ENCODE measurements around the gene TTC7B.

The TTC7B gene

DNA sequence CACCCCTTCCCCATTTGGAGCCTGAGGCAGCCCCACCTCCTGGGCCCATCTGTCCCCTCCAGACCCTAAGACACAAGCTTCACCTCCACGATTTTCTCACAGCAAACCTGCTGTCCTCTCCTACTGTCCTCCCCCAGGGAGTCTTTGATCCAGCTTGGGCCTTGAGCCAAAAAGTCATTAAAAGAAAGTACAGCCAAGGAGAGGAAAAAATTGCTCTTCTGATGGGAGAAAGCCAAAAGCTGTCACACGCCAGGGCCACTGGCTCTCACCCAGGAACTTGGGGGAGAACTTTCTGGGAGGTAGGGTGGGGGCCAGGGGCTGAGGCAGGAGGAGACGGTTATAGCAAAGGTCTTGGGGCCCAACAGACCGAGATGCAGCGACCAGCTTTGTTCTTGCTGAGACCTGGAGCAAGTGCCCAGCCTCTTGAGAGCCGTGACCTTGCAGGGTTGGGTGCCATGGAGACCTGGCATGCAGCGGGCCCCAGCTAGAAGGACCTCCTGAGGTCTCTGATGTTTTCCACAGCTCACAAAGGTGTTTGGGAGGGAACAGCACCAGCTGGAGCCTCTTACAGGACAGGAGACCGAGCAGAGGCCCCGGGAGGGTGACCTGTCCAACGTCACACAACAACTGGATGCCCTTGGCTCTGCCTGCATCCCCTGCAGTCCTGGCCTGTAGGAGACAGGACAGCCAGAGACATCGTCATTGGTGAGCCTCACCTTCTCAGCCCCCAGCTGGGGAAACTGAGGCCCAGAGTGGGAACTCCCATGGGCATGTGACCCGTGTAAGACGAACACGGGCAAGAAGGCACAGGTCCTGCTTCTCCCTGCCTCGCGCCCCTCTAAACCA is 294.9 kb downstream of the TTC7B start:
- DNase-seq = peak; percentile 95

DNA sequence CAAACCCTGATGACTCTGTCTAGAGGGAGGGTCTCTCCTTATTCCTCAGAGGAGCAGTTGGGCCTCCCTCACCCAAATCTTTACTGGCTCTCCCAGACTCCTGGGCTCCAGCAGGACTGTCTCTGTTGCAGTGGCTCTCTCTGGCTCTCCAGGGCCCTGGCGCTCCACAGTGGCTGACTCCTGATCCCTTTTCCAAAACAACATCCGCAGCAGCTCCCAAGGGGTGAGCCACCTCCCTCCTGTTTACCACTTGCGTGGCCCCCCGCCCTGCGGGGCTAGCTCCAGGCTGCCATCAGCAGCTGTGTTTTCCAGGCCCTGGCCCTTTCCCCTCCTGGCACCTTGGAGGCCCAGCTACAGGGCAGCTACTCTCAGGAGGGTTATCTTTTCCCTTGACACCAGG is 295.9 kb downstream of the TTC7B start:
- DNase-seq = peak; percentile 92

DNA sequence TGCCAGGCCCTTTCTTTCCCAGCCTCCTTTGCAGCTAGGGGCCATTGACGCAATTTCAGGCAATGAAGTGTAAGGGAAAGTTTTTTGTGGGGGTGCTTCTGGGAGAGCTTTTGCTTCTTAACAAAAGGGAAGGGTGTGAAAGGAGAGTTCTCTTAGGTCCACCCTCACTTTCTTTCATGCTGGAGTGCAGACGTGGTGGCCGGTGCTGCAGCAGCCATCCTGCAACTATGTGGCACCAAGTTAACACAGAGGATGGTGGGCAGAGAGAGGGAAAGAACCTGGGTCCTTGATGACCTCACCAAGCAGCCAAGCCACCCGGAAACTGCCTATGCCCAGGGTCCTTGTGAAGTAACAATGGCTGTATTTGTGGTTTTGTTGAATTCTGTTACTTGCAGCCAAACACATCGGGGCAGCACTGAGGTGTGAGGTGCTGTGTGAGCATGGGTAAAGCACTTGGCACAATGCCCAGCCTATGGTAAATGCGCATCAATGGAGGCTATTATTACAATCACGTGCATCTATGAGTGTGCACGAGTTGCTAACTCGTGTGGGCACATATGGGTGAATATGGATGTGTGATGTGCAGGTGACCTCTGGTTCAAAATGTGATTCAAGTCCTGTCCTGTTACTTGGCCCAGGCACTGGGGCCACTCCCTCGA is 296.8 kb downstream of the TTC7B start:
- DNase-seq = peak; percentile 33

DNA sequence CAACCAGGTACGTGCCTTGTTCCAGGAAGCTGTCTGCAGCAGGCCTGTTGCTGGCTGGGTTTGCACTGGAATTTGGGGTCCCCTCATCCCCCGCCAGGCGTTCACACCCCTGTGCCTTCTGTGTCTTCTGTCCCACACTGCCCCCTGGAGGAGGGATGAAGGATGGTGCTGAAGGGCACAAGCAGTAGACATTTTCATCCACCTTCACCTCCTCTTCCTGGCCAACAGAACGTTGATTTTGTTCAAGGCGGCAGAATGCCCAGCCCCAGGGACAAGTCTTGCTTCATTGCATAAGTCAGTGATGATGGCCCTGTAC is 297.3 kb downstream of the TTC7B start:
- no peak for DNase-seq

DNA sequence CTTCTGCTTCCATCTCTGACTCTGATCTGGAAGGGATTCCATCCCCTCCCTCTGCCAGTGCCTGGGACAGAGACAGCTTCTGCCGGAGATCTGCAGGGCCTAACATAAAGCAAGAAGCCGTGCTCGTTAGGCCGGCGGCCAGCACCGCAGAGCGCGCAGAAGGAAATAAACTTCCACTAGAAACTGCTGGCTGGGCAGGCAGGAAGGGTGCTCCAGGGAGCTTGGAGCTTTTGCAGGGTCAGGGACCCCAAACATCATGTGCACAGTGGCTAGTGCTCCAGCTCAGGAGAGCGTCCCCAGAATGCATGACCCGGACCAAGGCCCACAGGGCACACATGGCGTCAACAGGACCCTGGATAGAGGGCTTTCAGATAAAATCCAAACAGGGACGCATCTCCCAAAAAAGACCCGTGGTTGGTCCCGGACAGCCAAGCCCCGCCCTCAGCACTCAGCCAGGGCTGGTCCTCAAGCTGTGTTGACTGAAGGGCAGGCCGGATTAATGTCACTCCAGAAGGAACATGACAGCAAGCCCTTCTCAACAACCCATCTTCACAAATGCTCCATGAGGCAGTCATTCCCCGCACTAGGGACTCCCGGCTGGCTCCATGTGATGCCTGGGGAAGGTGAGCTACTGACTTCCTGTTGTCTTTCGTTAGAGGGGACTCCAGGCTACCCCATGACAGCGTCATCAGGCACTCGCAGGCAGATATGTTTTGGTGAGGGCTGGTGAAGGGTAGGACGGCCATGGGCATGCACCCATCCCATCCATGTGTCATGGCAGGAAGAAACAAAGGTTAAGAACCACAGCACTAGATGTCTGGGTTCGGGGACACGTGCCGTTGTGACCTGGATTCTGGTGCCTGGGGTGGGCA is 297.9 kb downstream of the TTC7B start:
- DNase-seq = no peak

DNA sequence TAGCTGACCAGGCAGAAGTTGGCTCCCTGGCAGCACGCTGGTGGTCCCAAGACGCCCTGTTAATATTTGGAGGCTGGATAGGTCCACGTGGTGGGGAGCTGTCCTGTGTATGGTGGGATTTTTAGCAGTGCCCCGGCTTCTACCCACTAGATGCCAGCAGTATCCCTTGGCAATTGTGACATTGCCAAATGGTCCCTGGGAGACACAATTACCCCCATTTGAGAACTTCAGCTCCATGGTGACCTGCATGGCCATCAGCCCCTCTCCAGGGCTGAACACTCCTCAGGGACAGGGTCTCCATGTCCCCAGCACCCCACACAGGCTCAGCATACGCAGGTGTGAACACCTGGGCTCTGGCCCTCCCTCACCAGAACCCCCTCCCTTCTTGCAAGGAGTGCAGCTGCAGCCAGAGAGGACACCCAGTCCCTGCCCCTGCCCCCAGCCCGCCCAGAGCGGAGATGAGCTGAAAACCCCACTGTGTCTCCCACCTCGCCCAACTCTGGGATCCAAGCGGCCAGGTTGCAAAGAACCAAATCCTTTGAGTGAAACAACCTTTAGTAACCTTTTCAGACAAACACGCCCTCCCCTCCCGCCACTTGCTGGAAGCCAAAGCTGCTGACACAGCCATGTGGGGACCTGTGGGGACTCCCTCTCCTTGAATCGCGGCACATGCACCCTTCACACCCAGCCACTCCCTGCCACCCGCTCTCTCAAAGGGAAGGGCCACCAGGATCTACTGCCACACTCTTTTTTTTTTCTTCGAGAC is 299.0 kb downstream of the TTC7B start:
- no peak for DNase-seq

DNA sequence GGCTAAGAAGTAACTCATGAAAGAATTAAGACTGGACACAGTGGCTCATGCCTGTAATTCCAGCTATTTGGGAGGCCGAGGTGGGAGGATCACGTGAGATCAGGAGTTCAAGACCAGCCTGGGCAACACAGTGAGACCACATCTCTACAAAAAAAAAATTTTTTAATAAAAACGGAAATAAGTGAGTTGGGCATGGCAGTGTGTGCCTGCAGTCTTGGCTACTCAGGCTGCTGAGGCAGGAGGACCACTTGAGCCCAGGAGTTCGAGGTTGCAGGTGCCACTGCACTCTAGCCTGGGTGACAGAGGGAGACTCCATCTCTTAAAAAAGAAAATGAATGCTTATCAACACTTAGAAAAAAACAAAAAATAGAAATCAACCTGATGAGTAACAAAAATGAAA is 301.7 kb downstream of the TTC7B start:
- no peak for DNase-seq

DNA sequence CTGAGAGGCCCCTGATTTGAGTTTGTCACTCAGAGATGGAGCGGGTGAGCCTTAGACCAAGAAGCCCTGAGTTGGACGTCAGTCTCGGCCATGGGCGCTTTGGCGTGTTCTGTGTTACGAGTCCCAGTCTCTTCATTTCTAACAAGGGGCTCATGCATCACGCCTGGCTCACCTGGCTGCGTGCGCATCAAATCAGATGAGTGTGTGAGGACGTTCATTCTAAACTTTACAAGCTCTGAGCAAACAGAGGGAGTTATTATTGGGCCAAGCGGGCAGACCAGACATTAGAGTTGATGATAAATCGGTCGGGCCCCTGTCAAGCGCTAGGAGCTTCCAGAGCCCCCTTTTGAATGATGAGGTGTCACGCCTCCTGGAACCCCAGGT is 302.2 kb downstream of the TTC7B start:
- no peak for DNase-seq

DNA sequence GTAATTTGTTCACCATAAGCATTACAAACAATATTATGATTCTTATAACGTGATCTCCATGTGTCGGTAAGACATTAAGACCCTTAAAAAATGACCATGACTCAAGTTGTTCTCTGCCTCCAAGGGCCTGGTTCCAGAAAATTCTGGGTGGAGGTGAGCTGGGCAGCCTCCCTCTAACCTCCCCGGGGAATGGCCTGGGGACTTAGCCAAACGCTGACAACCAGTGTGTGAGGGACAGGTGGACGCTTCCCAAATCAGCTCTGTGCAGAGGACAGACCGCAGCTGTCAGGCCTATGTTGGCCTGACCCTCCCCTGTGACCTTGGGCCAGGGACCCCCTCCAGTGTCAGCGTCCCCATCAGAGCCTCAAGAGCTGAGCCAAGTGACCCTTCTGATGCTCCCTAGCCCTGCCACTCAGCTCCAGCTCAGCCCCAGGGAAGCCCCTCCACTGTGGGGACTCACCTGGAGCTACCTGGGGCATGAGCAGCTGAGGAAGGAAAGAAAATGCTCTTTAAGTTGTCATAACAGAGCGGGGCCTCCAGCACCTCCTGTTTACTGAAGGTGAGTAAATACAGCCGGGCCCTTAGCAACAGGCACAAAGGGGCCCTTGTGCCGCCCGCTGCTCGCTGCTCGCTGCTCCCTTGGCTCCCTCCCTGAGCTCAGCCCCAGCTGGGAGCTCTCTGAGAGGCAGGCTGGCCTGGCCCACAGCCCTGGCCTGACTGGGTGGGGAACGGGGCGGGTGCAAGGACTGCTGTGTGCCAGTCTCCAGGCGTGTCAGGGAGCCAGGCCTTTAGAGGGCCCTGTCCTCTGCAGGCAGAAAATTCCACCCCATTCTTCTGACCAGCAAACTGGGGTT is 302.8 kb downstream of the TTC7B start:
- peak; percentile 94 for DNase-seq

DNA sequence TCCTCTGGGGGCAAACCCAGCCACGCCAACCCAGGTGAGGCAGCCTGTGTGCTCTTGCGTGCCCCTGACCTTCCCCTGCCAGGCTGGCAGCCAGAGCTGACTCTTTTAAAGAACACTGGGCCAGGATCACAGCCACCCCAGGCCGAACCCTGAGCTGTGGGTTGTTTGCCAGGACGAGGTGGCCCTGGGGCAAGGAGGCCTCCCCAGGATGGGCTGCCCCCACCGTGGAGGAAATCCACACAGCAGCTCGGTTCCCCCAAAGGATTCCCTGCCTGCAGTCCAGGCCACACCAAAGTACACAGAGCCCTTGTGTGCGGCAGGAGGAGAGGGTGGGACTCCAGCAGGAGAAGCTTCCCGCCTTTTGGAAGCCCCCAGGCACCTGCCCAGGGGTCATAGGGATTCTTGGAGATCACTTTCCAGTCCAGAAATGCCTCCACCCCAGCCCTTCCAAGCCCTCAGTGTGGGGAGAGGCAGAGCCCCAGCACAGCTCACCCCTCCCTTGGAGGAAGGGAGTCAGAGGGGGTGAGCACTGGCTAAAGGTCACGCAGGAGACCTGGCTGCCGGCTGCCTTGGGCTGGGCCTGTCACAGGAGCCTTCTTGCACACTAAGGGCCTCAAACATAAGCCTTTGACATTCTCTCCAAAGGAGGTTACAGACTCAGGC is 303.8 kb downstream of the TTC7B start:
- DNase-seq = peak; percentile 57

DNA sequence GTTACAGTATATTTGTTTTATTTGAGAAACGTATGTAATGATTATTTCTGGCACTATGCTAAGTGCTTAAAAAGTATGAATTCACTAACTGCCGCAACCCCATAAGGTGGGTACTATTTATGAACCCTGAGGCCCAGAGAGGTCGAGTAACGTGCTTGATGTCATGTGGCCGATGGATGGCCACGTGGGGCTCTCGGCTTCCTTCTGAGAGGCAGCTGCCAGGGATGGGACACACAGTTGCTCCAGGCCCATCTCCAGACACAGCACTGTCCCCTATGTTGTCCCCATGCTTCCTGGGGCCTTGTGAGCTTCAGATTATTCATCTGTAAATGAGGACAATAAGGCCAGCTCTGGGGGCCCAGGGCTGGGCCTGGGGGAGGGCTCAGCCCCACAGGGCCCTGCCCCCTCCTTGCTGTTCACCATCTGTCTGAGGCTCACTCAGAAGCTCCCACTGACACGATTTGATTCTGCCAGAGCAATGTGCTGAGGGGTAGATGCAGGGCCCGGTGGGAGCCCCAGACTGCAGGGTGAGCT is 304.4 kb downstream of the TTC7B start:
- DNase-seq = peak; percentile 89

DNA sequence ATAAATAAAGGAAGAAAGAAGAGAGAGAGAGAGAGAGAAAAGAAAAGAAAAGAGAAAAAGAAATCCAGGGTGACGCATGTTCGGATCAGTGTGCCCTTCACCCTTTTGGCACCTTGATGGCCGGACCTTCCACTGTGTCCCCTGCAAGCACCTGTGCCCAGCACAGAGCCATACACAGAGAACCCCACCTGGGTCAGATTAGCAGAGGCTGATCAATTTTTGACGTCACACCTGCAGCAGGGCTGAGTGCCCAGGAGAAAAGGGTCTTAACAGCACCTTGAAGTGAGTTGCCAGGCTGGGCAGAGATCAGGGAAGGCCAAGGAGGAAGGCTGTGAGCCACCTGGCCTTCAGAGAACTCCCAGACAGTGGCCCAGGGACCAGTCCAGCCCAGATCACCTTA is 305.0 kb downstream of the TTC7B start:
- peak; percentile 39 for DNase-seq

DNA sequence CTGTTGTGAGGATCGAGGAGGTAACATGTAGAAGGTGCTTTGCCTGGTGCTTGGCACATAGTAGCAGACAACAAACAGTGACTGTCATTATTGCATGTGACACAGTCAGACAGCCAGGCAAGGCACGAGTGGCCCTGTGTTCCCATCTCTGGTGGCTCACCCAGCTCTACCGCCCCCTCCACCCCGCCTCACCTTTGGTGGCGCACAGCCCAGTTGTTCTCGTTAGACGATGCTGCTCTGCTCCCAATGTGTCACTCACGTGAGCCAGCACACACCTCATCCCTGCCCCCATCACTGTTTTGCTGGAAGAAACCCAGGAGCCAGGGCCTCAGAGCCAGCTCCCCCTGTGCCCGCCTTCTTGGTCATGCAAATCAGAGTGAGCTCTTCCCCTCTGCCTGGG is 306.1 kb downstream of the TTC7B start:
- peak; percentile 97 for DNase-seq

DNA sequence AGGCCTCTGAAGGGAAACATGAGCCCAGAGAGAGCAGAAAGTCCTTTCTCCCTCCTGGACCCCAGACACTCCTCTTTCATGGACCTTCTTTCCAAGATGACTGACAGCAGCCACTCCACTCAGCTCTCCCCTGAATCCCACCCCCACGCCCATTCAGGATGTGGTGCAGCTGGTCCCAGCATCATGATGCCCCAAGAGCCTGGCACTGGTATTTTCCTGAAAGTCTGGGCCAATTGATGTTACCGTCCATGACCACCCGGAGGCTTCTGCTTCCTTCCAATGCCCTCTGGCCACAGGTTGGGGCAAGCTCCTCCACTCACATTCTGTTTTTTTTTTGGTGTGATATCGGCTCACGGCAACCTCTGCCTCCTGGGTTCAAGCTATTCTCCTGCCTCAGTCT is 306.8 kb downstream of the TTC7B start:
- DNase-seq = no peak

DNA sequence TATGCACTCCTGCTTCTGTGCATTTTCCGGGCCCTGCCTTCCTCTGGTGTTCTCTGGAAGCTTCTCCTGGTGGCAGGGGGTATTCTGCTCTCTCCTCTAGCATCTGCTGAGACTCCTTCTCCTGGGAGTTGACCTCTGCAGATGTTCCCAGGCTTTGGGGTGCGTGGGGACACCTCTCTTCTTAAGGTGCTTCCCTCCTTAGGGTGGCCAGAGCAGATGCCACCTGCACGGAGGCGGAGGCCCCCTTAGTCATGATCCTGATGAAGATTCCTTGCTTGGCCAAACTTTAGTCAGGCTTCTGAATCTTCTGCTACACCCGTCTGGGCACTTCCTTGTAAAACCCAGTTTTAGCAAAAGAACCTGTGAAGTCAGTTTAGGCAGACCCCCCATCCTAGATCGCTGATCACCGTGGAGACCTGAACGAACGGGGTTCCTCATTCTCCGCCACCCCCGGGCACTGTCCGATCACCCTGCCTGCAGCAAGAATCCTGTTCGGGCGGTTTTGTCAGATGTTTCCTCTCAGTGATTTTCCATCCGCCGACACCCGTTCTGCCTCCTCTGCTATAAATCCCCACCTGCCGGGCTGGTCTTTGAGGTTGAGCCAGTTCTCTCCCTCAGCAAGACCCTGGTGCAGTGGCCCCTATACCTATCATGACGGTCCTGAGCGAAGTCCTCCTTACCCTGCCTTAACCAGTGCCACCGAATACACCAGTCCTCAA is 307.5 kb downstream of the TTC7B start:
- DNase-seq = no peak

DNA sequence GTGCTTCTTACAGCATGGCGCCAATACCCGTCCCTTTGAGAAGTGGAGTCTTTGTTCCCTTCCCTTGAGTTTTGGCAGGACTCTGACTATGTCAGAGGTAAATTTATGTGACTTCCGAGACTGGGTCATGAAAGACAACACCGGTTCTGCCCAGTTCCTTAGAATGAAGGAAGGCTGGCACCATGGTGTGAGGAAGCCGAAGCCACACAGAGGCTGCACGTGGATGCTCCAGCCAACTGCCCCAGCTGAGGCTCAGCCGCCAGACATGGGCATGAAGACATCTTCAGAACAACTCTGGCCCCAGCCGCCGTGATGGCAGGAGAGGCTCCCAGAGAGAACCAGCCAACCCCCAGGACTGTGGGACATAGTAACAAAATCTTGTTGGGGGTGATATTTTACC is 308.2 kb downstream of the TTC7B start:
- DNase-seq = no peak

DNA sequence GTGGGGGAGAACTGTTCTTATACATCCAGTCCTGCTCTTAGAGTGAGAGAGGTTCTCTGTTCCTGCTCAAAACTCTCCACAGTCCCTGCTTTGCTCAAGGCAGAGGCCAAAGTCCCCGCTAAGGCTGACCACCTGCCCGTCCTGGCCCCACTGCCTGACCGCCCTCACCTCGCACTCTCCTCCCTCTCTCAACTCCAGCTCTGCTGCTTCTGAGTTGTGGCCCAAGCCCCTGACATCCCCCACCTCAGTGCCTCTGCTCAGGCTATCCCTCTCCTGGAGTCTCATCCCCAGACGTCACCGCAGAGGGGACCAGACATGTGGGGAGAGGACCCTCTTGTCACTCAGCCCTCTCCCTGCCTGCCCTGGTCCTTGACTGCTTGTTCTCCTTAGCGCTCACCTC is 308.8 kb downstream of the TTC7B start:
- no peak for DNase-seq

DNA sequence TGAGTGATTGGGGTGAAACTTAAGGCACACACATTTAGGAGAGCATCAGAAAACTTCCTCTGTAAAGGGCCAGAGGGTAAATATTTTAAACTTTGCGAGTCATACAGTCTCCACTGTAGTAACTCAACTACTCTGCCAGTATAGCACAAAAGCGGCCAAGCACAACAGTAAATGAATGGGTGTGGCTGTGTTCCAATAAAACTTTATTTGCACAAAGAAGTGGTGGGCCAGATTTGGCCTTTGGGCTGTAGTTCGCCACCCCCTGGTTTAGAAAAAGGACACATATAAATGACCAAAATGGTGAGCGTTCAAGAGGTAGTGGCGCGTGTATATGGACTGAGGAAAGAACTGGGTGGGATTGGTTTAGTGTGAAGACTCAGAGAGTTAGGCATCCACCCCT is 309.5 kb downstream of the TTC7B start:
- no peak for DNase-seq

DNA sequence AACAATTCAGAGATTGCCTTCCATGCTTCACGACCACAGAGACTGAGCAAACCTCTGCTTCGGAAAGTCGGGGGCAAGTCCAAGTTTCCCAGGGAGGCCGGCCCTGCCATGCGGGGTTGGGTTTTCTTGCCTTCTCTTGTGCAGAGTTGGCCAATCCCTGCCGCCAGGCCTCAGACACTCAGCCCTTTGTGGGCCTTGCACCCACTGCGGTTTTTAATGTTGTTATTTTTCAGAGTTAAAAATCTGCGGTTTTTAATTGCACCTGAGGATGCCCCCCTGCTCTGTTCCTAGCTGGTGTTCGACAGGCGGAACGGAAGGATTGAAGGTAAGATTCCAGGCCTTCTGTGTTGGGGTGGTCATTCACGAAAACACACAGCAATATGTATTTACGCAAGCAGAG is 310.7 kb downstream of the TTC7B start:
- no peak for DNase-seq

DNA sequence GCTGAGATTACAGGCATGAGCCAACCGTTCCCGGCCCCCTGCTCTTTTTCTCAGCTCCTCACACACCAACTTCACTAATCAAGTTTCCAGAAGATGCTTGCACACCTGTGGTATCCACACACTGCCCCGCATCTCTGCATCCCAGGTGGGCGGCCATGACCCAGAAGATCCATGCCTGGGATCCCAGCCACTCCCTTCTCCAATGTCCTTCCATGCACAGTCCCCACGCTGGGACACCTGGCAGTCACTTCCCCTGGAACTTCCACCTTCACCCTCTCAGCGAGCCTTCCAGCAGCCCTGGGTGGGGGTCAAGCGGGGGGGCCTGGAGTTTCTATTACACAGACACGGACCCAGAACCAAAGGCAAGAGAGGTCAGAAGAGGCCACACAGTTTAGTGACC is 311.6 kb downstream of the TTC7B start:
- DNase-seq = no peak

DNA sequence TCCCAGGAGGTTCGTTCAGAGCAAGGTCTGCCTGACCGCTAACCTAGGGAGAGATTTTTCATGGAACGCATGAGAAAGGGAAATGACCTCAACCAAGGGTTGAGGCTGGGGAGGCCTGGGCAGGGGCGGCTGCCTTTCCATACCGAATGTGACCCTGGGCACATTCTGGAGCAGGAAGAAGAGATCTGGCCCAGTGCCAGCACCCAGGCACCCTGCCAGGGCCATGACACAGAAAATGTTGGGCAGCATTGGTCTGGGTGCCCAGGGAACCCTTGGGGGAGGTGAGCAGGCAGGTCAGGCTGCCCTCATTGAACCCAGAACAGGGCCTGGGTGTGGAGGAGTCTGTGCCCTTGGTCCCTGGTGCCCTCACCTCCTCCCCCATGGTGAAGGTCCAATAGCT is 312.6 kb downstream of the TTC7B start:
- peak; percentile 21 for DNase-seq

Measured in NCI-H2171 treated with DMSO at 0.1 percent for 48 hours (cell line).